DOHH2 (cell line): ENCODE results near the gene UBXN7.

Experiments
- CTCF ChIP-seq: fragments of 200-600 bp; sonication (generic); IDR thresholded peaks from one replicate; pipeline ENCODE4 v1.5.1; 2014; ENCODE audit warnings: antibody characterized with exemption, mild to moderate bottlenecking, low read depth, low read length; ENCODE audit not compliant: poor library complexity, severe bottlenecking
- EZH2phosphoT487 ChIP-seq: fragments of 200-600 bp; sonication (generic); IDR thresholded peaks from 2 replicates; pipeline ENCODE4 v1.6.1; 2017; ENCODE audit warnings: borderline replicate concordance, mild to moderate bottlenecking, antibody characterized with exemption, low read length, moderate library complexity, mixed read lengths

- TF ChIP-seq CTCF, result no peak
- TF ChIP-seq EZH2phosphoT487, result no peak
Observed at GRCh38 chr3:196397941-196398340, 34.3 kb downstream of the UBXN7 start.
